A673 (cell line): ENCODE data around the gene CCDC102A.

Experiments
- EZH2 ChIP-seq: fragments of 200-600 bp; sonication (generic); IDR thresholded peaks from 2 replicates; pipeline ENCODE4 v1.6.1; 2017; ENCODE audit warnings: borderline replicate concordance, low read depth, mild to moderate bottlenecking, mixed read lengths, antibody characterized with exemption, low read length; ENCODE audit not compliant: poor library complexity, severe bottlenecking
- TF ChIP-seq, protein P1 (sequence below): fragments of 300-800, 200-600 bp; sonication (generic); conservative IDR thresholded peaks from 2 replicates; pipeline ENCODE4 v1.5.1; 2017; ENCODE audit warnings: low read depth, mild to moderate bottlenecking, antibody characterized with exemption, low read length, moderate library complexity, mixed read lengths

DNA sequence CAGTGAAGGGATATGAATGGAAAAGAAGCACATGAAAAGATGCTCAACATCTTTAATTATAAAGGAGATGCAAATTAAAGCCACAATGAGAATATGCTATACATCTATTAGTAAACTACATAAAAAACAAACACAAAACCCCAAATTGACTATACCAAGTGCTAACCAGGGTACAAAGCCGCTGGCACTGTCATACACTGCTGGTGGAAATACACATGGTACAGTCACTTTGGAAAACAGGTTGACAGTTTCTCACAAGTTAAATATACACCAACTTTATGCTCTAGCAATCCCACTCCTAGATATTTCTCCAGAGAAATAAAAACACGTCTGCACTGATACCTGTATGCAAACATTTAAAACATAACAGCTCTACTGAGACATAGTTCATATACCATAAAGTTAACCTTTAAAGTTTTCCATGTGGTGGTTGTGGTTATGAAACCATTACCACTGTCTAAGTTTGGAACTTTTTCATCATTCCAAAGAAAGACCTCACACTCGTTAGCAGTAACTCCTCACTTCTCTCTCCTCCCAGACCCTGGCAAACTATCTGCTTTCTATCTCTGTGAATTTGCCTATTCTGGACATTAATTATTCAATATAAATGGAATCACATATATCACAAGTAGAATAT, 48.8 kb upstream of the CCDC102A start:
- TF ChIP-seq, protein P1, sequence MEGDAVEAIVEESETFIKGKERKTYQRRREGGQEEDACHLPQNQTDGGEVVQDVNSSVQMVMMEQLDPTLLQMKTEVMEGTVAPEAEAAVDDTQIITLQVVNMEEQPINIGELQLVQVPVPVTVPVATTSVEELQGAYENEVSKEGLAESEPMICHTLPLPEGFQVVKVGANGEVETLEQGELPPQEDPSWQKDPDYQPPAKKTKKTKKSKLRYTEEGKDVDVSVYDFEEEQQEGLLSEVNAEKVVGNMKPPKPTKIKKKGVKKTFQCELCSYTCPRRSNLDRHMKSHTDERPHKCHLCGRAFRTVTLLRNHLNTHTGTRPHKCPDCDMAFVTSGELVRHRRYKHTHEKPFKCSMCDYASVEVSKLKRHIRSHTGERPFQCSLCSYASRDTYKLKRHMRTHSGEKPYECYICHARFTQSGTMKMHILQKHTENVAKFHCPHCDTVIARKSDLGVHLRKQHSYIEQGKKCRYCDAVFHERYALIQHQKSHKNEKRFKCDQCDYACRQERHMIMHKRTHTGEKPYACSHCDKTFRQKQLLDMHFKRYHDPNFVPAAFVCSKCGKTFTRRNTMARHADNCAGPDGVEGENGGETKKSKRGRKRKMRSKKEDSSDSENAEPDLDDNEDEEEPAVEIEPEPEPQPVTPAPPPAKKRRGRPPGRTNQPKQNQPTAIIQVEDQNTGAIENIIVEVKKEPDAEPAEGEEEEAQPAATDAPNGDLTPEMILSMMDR: no peak
- TF ChIP-seq EZH2: no peak
